Stomach (tissue), 9 donors: ENCODE data around the gene PRKACG. TPM values are rescaled to one million over a fixed set of nuclear protein-coding genes. Genes with fewer than 3 reads are reported as not detected.

Source experiments
- DNase-seq, 2 donors: peaks; one replicate each; pipeline versions ENCODE4 v3.0.0 to v3.0.0-alpha.2; 2013 to 2019
- H3K27ac ChIP-seq, 5 donors: fragments of 200-600 bp in 4 of 5; sonication (generic) in 4 of 5; one replicate each; pipeline ENCODE4 v1.5.1; 2013 to 2019; ENCODE audit warnings: mild to moderate bottlenecking in 1 of 5, moderate library complexity in 1 of 5
- H3K27me3 ChIP-seq, 3 donors: fragments of 200-600 bp; sonication (generic); one replicate each; pipeline ENCODE4 v1.5.1; 2017 to 2019; ENCODE audit warnings: mixed run types in 1 of 3
- H3K36me3 ChIP-seq, 4 donors: fragments of 200-600 bp; sonication (generic); 1 replicate in 3 of 4; 2 replicates in 1 of 4; pipeline ENCODE4 v1.5.1; 2016 to 2019
- H3K4me1 ChIP-seq, 4 donors: fragments of 200-600 bp; sonication (generic); one replicate each; pipeline ENCODE4 v1.5.1; 2016 to 2019
- H3K4me3 ChIP-seq, 4 donors: fragments of 200-600 bp; sonication (generic) in 3 of 4; one replicate each; pipeline ENCODE4 v1.5.1; 2016 to 2019; ENCODE audit warnings: mild to moderate bottlenecking in 1 of 4
- H3K9me3 ChIP-seq, 4 donors: fragments of 200-600 bp; sonication (generic); one replicate each; pipeline ENCODE4 v1.5.1; 2016 to 2019
- EP300 ChIP-seq: sonication (generic); formaldehyde crosslinking; IDR thresholded peaks from one replicate; pipeline ENCODE4 v1.6.1; 2017; ENCODE audit warnings: antibody characterized with exemption
- POLR2A ChIP-seq, 4 donors: fragments of 450-650 bp; IDR thresholded peaks; one replicate each; pipeline ENCODE4 v1.6.1; 2016; ENCODE audit warnings: antibody characterized with exemption in 4 of 4, control low read depth in 2 of 4, mild to moderate bottlenecking in 1 of 4, moderate library complexity in 1 of 4
- POLR2AphosphoS5 ChIP-seq, 3 donors: sonication (generic); formaldehyde crosslinking; IDR thresholded peaks; one replicate each; pipeline ENCODE4 v1.6.1; 2016; ENCODE audit warnings: antibody characterized with exemption in 3 of 3
- WGBS, 5 donors: extraction: QIAGEN DNeasy Blood & Tissue Kit in 3 of 5; methylation state at CpG; one replicate each; pipeline versions ENCODE4 v1.1.5 to v1.1.7; 2013 to 2018; 5-methylcytosine and 5-hydroxymethylcytosine counted together
- intact Hi-C: fragments of 100-400 bp; cut with DNase I; formaldehyde crosslinking; loops from one replicate; pipeline ENCODE4 v1.15.1; 2023; ENCODE audit warnings: low total_unique reads
- polyA plus RNA-seq, 3 donors: library from polyadenylated mRNA; stranded (reverse); fragments of 200-250 nt; gene quantifications; one replicate each; pipeline ENCODE4 v1.2.3, GENCODE V29; 2013
- total RNA-seq, 5 donors: library from RNA; depleted of rRNA; stranded (reverse); fragments of >200 nt; gene quantifications; one replicate each; pipeline versions ENCODE4 v1.1.0 to v1.2.3, GENCODE V29; 2014 to 2016
- TF ChIP-seq, protein P1 (sequence below), 7 experiments: fragments of 450-650 bp in 4 of 7; fragments of 200-600 bp in 3 of 7; sonication (generic) in 3 of 7; IDR thresholded peaks; one replicate each; pipeline ENCODE4 v1.5.1; 2016 to 2019; ENCODE audit warnings: antibody characterized with exemption in 7 of 7, control low read depth in 2 of 7, mild to moderate bottlenecking in 1 of 7
- donor health status: healthy with polysubstance abuse.
- donor health status: Bipolar disorder and iron deficiency.
- donor health status: healthy.

Gene PRKACG
- total and polyA plus RNA-seq, 8 donors: not detected

DNA sequence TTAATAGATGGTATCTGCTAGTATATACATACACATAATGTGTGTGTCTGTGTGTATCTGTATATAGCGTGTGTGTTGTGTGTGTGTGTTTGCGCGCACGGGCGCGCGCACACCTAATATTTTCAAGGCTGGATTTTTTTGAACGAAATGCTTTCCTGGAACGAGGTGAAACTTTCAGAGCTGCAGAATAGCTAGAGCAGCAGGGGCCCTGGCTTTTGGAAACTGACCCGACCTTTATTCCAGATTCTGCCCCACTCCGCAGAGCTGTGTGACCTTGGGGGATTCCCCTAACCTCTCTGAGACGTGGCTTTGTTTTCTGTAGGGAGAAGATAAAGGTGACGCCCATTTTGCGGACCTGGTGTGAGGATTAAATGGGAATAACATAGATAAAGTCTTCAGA, 22.4 kb upstream of the PRKACG start:
- Histone ChIP-seq H3K9me3 (no peaks in the 10 kb centered on the region), H3K36me3 (no peaks in the 10 kb centered on the region), H3K4me1 (peaks cover 3 to 22% (median 15%) of the 10 kb centered on the region in 4 donors), H3K27me3 (no peaks in the 10 kb centered on the region), H3K4me3 (peak overlapping the region; percentile 60 to 80 (median 69)), H3K27ac (peak overlapping the region; percentile 85 to 90 (median 88))
- TF ChIP-seq, protein P1, sequence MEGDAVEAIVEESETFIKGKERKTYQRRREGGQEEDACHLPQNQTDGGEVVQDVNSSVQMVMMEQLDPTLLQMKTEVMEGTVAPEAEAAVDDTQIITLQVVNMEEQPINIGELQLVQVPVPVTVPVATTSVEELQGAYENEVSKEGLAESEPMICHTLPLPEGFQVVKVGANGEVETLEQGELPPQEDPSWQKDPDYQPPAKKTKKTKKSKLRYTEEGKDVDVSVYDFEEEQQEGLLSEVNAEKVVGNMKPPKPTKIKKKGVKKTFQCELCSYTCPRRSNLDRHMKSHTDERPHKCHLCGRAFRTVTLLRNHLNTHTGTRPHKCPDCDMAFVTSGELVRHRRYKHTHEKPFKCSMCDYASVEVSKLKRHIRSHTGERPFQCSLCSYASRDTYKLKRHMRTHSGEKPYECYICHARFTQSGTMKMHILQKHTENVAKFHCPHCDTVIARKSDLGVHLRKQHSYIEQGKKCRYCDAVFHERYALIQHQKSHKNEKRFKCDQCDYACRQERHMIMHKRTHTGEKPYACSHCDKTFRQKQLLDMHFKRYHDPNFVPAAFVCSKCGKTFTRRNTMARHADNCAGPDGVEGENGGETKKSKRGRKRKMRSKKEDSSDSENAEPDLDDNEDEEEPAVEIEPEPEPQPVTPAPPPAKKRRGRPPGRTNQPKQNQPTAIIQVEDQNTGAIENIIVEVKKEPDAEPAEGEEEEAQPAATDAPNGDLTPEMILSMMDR (IDR thresholded peaks at IDR 0.05): no peak
- no peak for TF ChIP-seq EP300
- TF ChIP-seq POLR2AphosphoS5 (IDR thresholded peaks at IDR 0.05): no peak
- no peak for TF ChIP-seq POLR2A (IDR thresholded peaks at IDR 0.05)
- intact Hi-C loops: no loop called here
- 3 to 6% (median 4%) methylated on average over 14 of the region's 14 CpGs for WGBS, 5 donors
- DNase-seq: peak in 1 of 2 donors; percentile 47

DNA sequence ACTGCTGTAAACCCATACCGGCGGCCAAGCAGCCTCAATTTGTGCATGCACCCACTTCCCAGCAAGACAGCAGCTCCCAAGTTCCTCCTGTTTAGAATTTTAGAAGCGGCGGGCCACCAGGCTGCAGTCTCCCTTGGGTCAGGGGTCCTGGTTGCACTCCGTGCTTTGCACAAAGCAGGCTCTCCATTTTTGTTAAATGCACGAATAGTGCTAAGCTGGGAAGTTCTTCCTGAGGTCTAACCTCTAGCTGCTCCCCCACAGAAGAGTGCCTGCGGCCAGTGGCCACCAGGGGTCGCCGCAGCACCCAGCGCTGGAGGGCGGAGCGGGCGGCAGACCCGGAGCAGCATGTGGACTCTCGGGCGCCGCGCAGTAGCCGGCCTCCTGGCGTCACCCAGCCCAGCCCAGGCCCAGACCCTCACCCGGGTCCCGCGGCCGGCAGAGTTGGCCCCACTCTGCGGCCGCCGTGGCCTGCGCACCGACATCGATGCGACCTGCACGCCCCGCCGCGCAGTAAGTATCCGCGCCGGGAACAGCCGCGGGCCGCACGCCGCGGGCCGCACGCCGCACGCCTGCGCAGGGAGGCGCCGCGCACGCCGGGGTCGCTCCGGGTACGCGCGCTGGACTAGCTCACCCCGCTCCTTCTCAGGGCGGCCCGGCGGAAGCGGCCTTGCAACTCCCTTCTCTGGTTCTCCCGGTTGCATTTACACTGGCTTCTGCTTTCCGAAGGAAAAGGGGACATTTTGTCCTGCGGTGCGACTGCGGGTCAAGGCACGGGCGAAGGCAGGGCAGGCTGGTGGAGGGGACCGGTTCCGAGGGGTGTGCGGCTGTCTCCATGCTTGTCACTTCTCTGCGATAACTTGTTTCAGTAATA, 21.8 kb upstream of the PRKACG start, which contains the start of gene FXN:
Gene FXN (plus strand): TSS at position 315 of the 871 bp plus-strand sequence. CDS start 31 bp downstream, at position 346.
- Histone ChIP-seq H3K9me3 (no peaks in the 10 kb centered on the region), H3K27me3 (no peaks in the 10 kb centered on the region), H3K36me3 (no peaks in the 10 kb centered on the region), H3K27ac (peak within 1 kb of the TSS; percentile 85 to 90 (median 88)), H3K4me1 (peaks cover 3 to 22% (median 15%) of the 10 kb centered on the region in 4 donors), H3K4me3 (peak within 1 kb of the TSS; percentile 60 to 80 (median 69))
- peak; percentile 85 to 95 for DNase-seq
- TF ChIP-seq POLR2A (IDR thresholded peaks at IDR 0.05) (no peak), EP300 (no peak), POLR2AphosphoS5 (IDR thresholded peaks at IDR 0.05) (peak in 2 of 3 donors; percentile 44 to 72)
- TF ChIP-seq, protein P1 (IDR thresholded peaks at IDR 0.05): peak in 5 of 7 experiments; percentile 90 to 99 (median 97)
- intact Hi-C loops: no loop called here
- WGBS, 5 donors: 0 to 1% (median 0%) methylated on average over 36 to 75 of the region's 75 CpGs

GRCh38 chr9:69034071-69034470, 20.2 kb upstream of the PRKACG start:
- 37 to 57% (median 47%) methylated on average over 2 of the region's 2 CpGs for WGBS, 5 donors
- TF ChIP-seq POLR2A (IDR thresholded peaks at IDR 0.05) (no peak), EP300 (no peak), POLR2AphosphoS5 (IDR thresholded peaks at IDR 0.05) (no peak)
- TF ChIP-seq, protein P1 (IDR thresholded peaks at IDR 0.05): no peak

GRCh38 chr9:69030851-69031645, 17.1 kb upstream of the PRKACG start:
- intact Hi-C loops: no loop called here

More at GRCh38 chr9:69034071-69034470, 20.2 kb upstream of the PRKACG start:
- no peaks in the 10 kb centered on the region for H3K27me3 ChIP-seq
- intact Hi-C loops: no loop called here
- no peak overlapping the region for H3K4me3 ChIP-seq
- DNase-seq: no peak
- peaks cover 3 to 22% (median 15%) of the 10 kb centered on the region in 4 donors for H3K4me1 ChIP-seq
- H3K27ac ChIP-seq: no peak overlapping the region
- no peaks in the 10 kb centered on the region for H3K36me3 ChIP-seq
- H3K9me3 ChIP-seq: peaks cover 0 to 9% (median 0%) of the 10 kb centered on the region in 4 donors

More at GRCh38 chr9:69030851-69031645, 17.1 kb upstream of the PRKACG start:
- 69 to 86% (median 76%) methylated on average over 1 of the region's 1 CpG for WGBS, 5 donors
- H3K4me3 ChIP-seq: no peak overlapping the region
- H3K27ac ChIP-seq: no peak overlapping the region
- no peak for DNase-seq
- H3K4me1 ChIP-seq: peaks cover 3 to 16% (median 6%) of the 10 kb centered on the region in 4 donors
- H3K36me3 ChIP-seq: no peaks in the 10 kb centered on the region
- peaks cover 0 to 9% (median 0%) of the 10 kb centered on the region in 4 donors for H3K9me3 ChIP-seq
- H3K27me3 ChIP-seq: no peaks in the 10 kb centered on the region
- TF ChIP-seq EP300: no peak
